ENCODE data around the gene TMCO4.

- TF ChIP-seq CTCF (IDR thresholded peaks at IDR 0.05; ENCODE audit: low read depth, low read length), result no peak
- no peak for TF ChIP-seq EZH2phosphoT487 (IDR thresholded peaks at IDR 0.05; ENCODE audit: low read depth)
These were observed 117.5 kb downstream of the TMCO4 start for GRCh38 chr1:19682257-19682656.
